SU-DHL-6 (cell line): ENCODE data around the gene DCAF8.

Source experiments
- EZH2phosphoT487 ChIP-seq: fragments of 200-600 bp; sonication (generic), shearing (Covaris generic); conservative IDR thresholded peaks from 2 replicates; pipeline ENCODE4 v1.6.1; 2018; ENCODE audit warnings: mild to moderate bottlenecking, antibody characterized with exemption, low read length, moderate library complexity, mixed read lengths
- TF ChIP-seq, protein P1 (sequence below): fragments of 200-600 bp; sonication (generic); IDR thresholded peaks from one replicate; pipeline ENCODE4 v1.5.1; 2017; ENCODE audit warnings: antibody characterized with exemption, mild to moderate bottlenecking, low read length, moderate library complexity; ENCODE audit not compliant: insufficient read depth, poor library complexity, severe bottlenecking

- TF ChIP-seq, protein P1, sequence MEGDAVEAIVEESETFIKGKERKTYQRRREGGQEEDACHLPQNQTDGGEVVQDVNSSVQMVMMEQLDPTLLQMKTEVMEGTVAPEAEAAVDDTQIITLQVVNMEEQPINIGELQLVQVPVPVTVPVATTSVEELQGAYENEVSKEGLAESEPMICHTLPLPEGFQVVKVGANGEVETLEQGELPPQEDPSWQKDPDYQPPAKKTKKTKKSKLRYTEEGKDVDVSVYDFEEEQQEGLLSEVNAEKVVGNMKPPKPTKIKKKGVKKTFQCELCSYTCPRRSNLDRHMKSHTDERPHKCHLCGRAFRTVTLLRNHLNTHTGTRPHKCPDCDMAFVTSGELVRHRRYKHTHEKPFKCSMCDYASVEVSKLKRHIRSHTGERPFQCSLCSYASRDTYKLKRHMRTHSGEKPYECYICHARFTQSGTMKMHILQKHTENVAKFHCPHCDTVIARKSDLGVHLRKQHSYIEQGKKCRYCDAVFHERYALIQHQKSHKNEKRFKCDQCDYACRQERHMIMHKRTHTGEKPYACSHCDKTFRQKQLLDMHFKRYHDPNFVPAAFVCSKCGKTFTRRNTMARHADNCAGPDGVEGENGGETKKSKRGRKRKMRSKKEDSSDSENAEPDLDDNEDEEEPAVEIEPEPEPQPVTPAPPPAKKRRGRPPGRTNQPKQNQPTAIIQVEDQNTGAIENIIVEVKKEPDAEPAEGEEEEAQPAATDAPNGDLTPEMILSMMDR, result no peak
- TF ChIP-seq EZH2phosphoT487, result no peak
Observed at GRCh38 chr1:160309185-160309557, 46.8 kb upstream of the DCAF8 start.
